Activated T-cell treated with anti-CD3 and anti-CD28 coated beads, Interleukin-2, amount 50 U/mL, for 4 hours (primary cell): ENCODE data around the gene KDM1A. TPM values are rescaled to one million over a fixed set of nuclear protein-coding genes. Genes with fewer than 3 reads are reported as not detected.

Experiments
- ATAC-seq, 2 donors: fragments of 200-7000 bp; cut with Tn5 transposase; one replicate each; pipeline ENCODE4 v1.10.0; 2021
- DNase-seq: peaks from one replicate; pipeline ENCODE4 v3.0.0-alpha.2; 2020
- H3K27me3 Mint-ChIP-seq: one replicate; pipeline ENCODE4 v1.8.0; 2021; ENCODE audit warnings: low read depth, mixed read lengths
- H3K36me3 Mint-ChIP-seq: one replicate; pipeline ENCODE4 v1.8.0; 2022; ENCODE audit warnings: mixed read lengths; ENCODE audit not compliant: insufficient read depth
- H3K4me1 Mint-ChIP-seq: one replicate; pipeline ENCODE4 v1.8.0; 2021; ENCODE audit warnings: low read depth, mixed read lengths
- H3K4me3 Mint-ChIP-seq: one replicate; pipeline ENCODE4 v1.8.0; 2021; ENCODE audit warnings: mild to moderate bottlenecking, moderate library complexity, mixed read lengths
- H3K9me3 Mint-ChIP-seq: one replicate; pipeline ENCODE4 v1.8.0; 2021; ENCODE audit warnings: mixed read lengths
- total RNA-seq, 3 donors: library from RNA; stranded (reverse); gene quantifications; one replicate each; pipeline ENCODE4 v1.2.1, GENCODE V29; 2021

KDM1A gene
- total RNA-seq, 3 donors from 2014 or later = 69.6 to 90.9 (median 81.2) TPM

- Mint-ChIP-seq H3K9me3 (no peaks in the 10 kb centered on the region), H3K4me1 (peaks cover 51% of the 10 kb centered on the region), H3K36me3 (peaks cover 4% of the 10 kb centered on the region), H3K4me3 (peak overlapping the region; percentile 16), H3K27me3 (no peaks in the 10 kb centered on the region)
- peak; percentile 56 to 58 for ATAC-seq
- no peak for DNase-seq
Observed at GRCh38 chr1:23100074-23100748, 80.9 kb downstream of the KDM1A start.

GRCh38 chr1:23101101-23101827, 82.0 kb downstream of the KDM1A start:
- H3K4me3 Mint-ChIP-seq = no peak overlapping the region
- DNase-seq (no peak), ATAC-seq (no peak)
- peaks cover 51% of the 10 kb centered on the region for H3K4me1 Mint-ChIP-seq
- H3K27me3 Mint-ChIP-seq = no peaks in the 10 kb centered on the region
- H3K9me3 Mint-ChIP-seq = no peaks in the 10 kb centered on the region
- no peaks in the 10 kb centered on the region for H3K36me3 Mint-ChIP-seq

- no peaks in the 10 kb centered on the region for H3K9me3 Mint-ChIP-seq
- no peak for DNase-seq
- H3K4me1 Mint-ChIP-seq = peaks cover 51% of the 10 kb centered on the region
- peaks cover 3% of the 10 kb centered on the region for H3K36me3 Mint-ChIP-seq
- ATAC-seq = no peak
- no peaks in the 10 kb centered on the region for H3K27me3 Mint-ChIP-seq
- H3K4me3 Mint-ChIP-seq = no peak overlapping the region
Observed at GRCh38 chr1:23101887-23102286, 82.6 kb downstream of the KDM1A start.

- Mint-ChIP-seq H3K36me3 (peaks cover 5% of the 10 kb centered on the region), H3K27me3 (no peaks in the 10 kb centered on the region), H3K4me3 (no peak overlapping the region), H3K4me1 (peaks cover 51% of the 10 kb centered on the region), H3K9me3 (no peaks in the 10 kb centered on the region)
- ATAC-seq (no peak), DNase-seq (no peak)
Observed at GRCh38 chr1:23102289-23102688, 83.0 kb downstream of the KDM1A start.

GRCh38 chr1:23103001-23103889, 84.0 kb downstream of the KDM1A start:
- peaks cover 9% of the 10 kb centered on the region for H3K36me3 Mint-ChIP-seq
- no peaks in the 10 kb centered on the region for H3K27me3 Mint-ChIP-seq
- H3K4me1 Mint-ChIP-seq = peaks cover 51% of the 10 kb centered on the region
- DNase-seq (no peak), ATAC-seq (peak; percentile 93 to 94)
- H3K9me3 Mint-ChIP-seq = no peaks in the 10 kb centered on the region
- H3K4me3 Mint-ChIP-seq = peak overlapping the region; percentile 71

- H3K4me1 Mint-ChIP-seq = peaks cover 49% of the 10 kb centered on the region
- DNase-seq (no peak), ATAC-seq (peak; percentile 28 to 46)
- H3K4me3 Mint-ChIP-seq = no peak overlapping the region
- no peaks in the 10 kb centered on the region for H3K27me3 Mint-ChIP-seq
- H3K9me3 Mint-ChIP-seq = no peaks in the 10 kb centered on the region
- peaks cover 16% of the 10 kb centered on the region for H3K36me3 Mint-ChIP-seq
Observed at GRCh38 chr1:23108918-23109533, 89.8 kb downstream of the KDM1A start.

GRCh38 chr1:23110391-23110790, 91.1 kb downstream of the KDM1A start:
- Mint-ChIP-seq H3K4me1 (peaks cover 57% of the 10 kb centered on the region), H3K4me3 (no peak overlapping the region), H3K27me3 (no peaks in the 10 kb centered on the region), H3K9me3 (no peaks in the 10 kb centered on the region), H3K36me3 (peaks cover 16% of the 10 kb centered on the region)
- no peak for ATAC-seq
- DNase-seq = no peak

- no peak for ATAC-seq
- H3K4me1 Mint-ChIP-seq = peaks cover 66% of the 10 kb centered on the region
- H3K9me3 Mint-ChIP-seq = no peaks in the 10 kb centered on the region
- no peaks in the 10 kb centered on the region for H3K27me3 Mint-ChIP-seq
- peaks cover 13% of the 10 kb centered on the region for H3K36me3 Mint-ChIP-seq
- peak; percentile 24 for DNase-seq
- no peak overlapping the region for H3K4me3 Mint-ChIP-seq
Observed at GRCh38 chr1:23111600-23112535, 92.6 kb downstream of the KDM1A start.

GRCh38 chr1:23114424-23115079, 95.3 kb downstream of the KDM1A start:
- Mint-ChIP-seq H3K4me1 (peaks cover 75% of the 10 kb centered on the region), H3K9me3 (no peaks in the 10 kb centered on the region), H3K27me3 (no peaks in the 10 kb centered on the region), H3K36me3 (no peaks in the 10 kb centered on the region), H3K4me3 (no peak overlapping the region)
- ATAC-seq (no peak), DNase-seq (no peak)

- peaks cover 73% of the 10 kb centered on the region for H3K4me1 Mint-ChIP-seq
- no peak overlapping the region for H3K4me3 Mint-ChIP-seq
- H3K36me3 Mint-ChIP-seq = no peaks in the 10 kb centered on the region
- DNase-seq (no peak), ATAC-seq (no peak)
- H3K9me3 Mint-ChIP-seq = no peaks in the 10 kb centered on the region
- no peaks in the 10 kb centered on the region for H3K27me3 Mint-ChIP-seq
Observed at GRCh38 chr1:23116216-23116836, 97.1 kb downstream of the KDM1A start.

GRCh38 chr1:23116921-23117699, 97.8 kb downstream of the KDM1A start:
- no peak overlapping the region for H3K4me3 Mint-ChIP-seq
- H3K9me3 Mint-ChIP-seq = no peaks in the 10 kb centered on the region
- ATAC-seq (no peak), DNase-seq (no peak)
- no peaks in the 10 kb centered on the region for H3K36me3 Mint-ChIP-seq
- no peaks in the 10 kb centered on the region for H3K27me3 Mint-ChIP-seq
- H3K4me1 Mint-ChIP-seq = peaks cover 65% of the 10 kb centered on the region

- Mint-ChIP-seq H3K36me3 (peaks cover 3% of the 10 kb centered on the region), H3K27me3 (no peaks in the 10 kb centered on the region), H3K9me3 (no peaks in the 10 kb centered on the region), H3K4me3 (no peak overlapping the region), H3K4me1 (peaks cover 64% of the 10 kb centered on the region)
- ATAC-seq = no peak
- no peak for DNase-seq
Observed at GRCh38 chr1:23118407-23118806, 99.1 kb downstream of the KDM1A start.
